Choroid plexus epithelial cell (primary cell): Measurements from ENCODE around the gene GATD1.

ENCODE experiments used
- DNase-seq: peaks from one replicate; pipeline ENCODE4 v3.0.0-alpha.2; 2010; ENCODE audit warnings: low read depth
- H3K4me3 ChIP-seq: 2 replicates; pipeline ENCODE4 v1.5.1; 2011; ENCODE audit warnings: low read depth, mild to moderate bottlenecking, control low read depth, low read length, moderate library complexity
- TF ChIP-seq, protein P1 (sequence below): conservative IDR thresholded peaks from 2 replicates; pipeline ENCODE4 v1.5.1; 2011; ENCODE audit warnings: low read depth, mild to moderate bottlenecking, control low read depth, inconsistent platforms, low read length, moderate library complexity

Gene GATD1

DNA sequence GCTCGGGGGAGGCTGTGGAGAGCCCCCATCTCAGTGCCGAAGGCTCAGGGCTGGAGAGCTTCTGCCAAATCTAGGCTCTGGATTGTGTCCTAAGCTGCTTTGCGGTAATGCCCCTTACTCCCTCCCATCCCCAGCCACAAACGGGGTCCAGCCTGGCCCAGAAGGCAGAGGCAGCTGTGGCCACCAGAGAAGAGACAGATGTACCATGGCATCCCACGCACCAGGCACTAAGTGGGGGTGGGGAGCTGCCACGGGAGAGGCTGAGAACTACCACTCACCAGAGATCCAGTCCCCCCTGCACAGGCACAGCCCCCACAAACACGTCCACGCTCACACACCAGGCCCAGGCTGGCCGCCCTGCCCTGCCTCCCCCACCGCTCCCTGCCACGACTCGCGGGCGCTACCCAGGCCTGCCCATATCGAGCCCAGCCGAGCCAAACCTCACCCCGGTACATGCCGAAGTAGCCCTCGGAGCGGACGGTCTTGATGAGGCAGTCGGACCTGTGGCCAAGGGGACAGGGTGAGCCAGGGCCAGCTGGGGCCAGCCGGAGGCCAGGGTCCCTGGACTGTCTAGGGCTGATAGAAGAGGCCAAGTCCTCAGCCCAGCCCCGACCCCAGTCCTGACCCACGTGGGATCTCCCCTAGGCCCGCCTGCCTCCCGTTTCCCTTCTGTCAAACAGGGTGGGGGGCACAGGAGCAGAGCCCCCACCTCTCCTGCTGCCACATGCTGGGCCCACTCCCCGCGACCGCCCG is 16.9 kb upstream of the GATD1 start:
- DNase-seq, result no peak
- TF ChIP-seq, protein P1, sequence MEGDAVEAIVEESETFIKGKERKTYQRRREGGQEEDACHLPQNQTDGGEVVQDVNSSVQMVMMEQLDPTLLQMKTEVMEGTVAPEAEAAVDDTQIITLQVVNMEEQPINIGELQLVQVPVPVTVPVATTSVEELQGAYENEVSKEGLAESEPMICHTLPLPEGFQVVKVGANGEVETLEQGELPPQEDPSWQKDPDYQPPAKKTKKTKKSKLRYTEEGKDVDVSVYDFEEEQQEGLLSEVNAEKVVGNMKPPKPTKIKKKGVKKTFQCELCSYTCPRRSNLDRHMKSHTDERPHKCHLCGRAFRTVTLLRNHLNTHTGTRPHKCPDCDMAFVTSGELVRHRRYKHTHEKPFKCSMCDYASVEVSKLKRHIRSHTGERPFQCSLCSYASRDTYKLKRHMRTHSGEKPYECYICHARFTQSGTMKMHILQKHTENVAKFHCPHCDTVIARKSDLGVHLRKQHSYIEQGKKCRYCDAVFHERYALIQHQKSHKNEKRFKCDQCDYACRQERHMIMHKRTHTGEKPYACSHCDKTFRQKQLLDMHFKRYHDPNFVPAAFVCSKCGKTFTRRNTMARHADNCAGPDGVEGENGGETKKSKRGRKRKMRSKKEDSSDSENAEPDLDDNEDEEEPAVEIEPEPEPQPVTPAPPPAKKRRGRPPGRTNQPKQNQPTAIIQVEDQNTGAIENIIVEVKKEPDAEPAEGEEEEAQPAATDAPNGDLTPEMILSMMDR, result no peak
- H3K4me3 ChIP-seq, result no peak overlapping the region

DNA sequence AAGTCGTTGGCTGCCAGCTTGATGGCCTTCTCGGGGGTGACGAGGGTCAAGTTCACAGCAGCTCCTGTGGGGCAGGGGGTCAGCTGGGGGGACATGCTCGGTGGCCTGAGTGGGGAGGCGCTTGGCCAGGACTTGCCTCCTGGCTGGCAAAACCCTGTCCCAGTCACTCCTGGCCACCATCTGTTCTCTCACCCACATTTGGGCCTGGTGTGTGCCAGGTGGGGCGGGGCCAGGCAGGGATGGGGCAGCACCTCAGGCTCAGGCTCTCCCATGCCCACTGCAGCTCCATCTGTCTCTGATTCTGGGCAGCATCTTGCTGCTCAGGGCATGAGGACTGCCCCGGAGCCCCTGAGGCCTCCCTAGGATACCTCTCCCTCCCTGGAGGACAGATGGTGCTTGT is 16.3 kb upstream of the GATD1 start:
- TF ChIP-seq, protein P1, result no peak
- no peak for DNase-seq
- no peak overlapping the region for H3K4me3 ChIP-seq

DNA sequence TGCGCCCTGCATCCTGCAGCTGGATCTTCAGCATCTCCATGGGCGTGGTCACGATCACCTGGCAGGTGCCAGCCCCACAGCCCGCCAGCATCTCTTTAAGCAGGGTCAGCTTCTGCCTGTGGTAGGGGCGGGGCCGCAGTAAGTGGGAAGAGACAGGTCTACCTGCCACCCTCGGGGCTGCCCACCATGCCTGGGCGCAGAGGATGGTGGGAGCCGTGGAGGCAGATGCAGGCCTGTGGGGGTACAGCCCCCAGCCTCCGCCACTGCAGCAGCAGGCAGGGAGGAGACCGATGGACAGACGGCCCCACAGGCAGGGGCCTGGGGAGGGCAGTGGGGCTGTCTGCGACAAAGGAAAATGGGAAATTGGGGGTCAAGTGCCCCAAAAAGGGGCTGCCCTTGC is 15.6 kb upstream of the GATD1 start:
- TF ChIP-seq, protein P1, result no peak
- H3K4me3 ChIP-seq, result no peak overlapping the region
- no peak for DNase-seq

DNA sequence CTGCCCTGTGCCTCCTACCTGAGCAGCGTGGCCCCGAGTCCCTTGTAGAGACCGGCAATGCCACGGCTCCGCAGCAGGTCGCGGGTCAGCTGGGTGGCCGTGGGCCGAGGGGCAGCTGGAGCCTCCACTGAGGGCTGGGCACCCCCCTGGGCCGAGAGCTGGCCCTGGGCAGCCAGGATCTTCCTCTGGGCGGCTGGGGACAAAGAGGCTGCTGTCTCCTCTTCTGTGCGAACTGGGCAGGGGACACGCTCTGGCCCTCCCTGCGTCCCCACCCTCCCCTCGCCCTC is 15.2 kb upstream of the GATD1 start:
- no peak for DNase-seq
- TF ChIP-seq, protein P1, result no peak
- no peak overlapping the region for H3K4me3 ChIP-seq

DNA sequence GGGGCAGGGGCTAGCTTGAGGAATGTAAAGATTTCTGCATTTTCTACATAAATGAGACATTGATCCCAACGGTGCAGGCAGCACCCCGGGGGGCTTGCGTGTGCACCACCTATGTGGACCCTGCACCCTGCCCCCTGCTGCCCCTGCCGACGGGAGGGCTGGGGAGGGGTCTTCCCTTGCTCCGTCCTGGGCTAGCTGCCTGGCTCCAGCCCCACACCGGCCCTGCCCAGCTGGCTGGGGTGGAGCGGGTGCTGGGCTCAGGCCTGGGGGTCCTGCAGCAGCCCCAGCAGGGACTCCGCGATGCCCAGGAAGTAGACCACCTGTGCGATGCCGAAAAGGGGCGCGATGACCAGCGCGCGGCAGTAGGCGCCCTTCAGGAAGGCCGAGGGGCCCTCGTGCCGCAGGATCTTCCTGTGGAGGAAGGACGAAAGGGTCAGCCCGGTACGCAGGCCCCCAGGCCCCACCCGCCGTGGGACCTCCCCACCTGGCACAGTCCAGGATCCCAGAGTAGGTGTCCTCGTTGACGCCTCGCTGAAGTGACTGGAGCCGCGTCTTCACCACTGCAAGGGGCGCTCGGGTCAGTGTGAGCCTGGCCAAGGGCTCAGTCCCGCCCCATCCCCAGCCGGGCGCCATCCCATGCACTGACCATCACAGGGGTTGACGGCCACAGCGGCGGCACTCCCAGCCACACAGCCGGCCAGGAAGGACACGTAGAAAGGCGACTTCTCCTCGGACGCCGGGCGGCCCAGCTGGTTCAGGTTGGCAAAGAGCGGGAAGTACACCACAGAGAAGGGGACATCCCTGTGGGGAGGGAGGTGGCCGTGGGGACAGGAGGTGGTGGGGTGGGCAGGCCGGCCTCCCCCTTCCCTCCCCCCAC is 14.6 kb upstream of the GATD1 start:
- TF ChIP-seq, protein P1, result no peak
- H3K4me3 ChIP-seq, result no peak overlapping the region
- no peak for DNase-seq

DNA sequence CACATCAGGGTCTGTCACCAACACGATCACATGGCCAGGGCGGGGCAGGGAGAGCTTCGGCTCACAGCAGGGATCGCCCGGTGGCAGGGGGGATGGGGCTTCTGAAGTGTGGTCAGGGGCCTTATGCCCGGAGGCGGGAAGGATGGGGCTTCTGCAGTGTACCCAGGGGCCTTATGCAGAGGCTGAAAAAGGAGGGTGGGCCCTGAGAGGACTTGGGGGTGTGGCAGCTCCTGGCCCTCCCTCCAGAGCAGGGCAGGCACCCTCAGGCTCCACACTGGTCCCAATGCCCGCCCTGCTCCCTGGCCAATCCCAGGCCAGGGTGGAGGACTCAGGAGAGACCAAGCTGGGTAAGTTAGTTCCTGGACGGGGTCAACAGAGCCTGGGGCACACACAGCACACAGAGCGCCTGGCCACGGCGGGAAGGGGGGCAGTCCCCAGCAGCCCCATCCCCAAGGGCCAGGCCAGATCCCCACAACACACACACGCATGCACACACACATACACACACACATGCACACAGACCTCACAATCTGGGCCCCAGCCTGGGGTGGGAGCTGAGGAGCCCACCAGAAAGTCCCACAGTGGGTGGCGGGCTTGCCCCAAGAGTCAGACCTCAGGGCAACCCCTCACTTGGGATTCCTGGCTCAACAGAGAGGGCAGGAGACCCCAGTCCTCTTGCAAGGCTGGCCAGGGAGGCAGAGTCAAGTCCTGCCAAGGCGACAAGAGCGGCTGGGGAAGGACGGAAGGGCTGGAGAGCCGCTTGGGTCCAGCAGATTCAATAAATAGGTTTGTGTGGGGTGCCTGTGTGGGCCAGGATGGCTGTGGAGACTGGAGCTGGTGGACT is 13.7 kb upstream of the GATD1 start:
- no peak overlapping the region for H3K4me3 ChIP-seq
- peak; percentile 53 for DNase-seq
- TF ChIP-seq, protein P1, result no peak
